ENCODE results near the gene INCA1. TPM values are rescaled to one million over a fixed set of nuclear protein-coding genes. Genes with fewer than 3 reads are reported as not detected.
A peak's percentile ranks its signal among the peaks of the same experiment; 100 is the strongest.

The INCA1 gene, protein sequence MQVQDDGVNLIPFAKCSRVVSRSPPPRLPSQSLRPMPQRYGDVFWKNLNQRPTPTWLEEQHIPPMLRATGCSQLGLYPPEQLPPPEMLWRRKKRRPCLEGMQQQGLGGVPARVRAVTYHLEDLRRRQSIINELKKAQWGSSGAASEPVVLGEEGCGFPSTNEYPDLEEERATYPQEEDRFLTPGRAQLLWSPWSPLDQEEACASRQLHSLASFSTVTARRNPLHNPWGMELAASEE
- 1 to 10 TPM; 1.6 to 4.2 TPM for total RNA-seq

DNA sequence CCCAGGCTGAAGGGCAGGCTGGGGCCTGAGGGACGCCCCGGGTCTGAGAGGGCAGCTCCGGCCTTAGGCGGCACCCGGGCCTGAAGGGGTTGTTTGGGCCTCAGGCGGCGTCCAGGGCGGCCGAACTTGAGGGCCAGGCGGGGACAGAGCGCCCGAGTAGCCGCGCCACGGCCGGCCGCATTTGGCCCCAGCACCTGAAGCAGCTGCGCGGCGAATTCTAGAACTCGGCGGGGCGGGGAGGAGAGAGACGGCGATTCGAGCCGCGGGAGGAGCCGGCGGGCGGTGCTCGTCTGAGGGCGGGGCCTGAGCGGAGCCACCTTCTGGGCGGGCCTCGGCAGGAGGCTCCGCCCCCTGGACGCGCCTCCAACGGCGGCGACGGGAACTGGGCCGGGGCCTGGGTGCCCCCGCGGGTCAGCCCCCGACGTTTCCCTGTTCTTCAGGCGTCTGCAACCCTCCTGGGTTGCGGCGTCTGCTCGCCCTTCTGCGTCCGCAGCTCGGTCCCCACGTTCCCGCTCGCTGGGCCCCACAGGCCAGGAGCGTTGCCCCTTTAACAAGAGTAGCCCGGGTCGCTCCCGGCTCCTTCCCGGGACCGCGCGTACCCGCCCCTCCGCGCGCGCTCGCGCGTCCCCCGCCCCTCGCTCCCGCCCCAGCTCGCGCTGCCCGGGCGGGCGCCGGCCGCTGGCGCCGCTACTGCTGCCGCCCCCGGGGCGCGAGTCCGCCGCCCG is at the start of gene INCA1, which contains the start of gene KIF1C:
Gene INCA1, minus strand, starts transcription at position 221 of the 725 bp plus-strand sequence. CDS start 3,085 bp downstream, outside the sequence.
Gene KIF1C, plus strand, starts transcription at position 649 of the 725 bp plus-strand sequence. CDS start 2,297 bp downstream, outside the sequence.
- Histone ChIP-seq H3K4me3 (peak within 1 kb of the TSS; percentile 99), H3K36me3 (peaks cover 10% of the 10 kb centered on the region), H3K9me3 (no peaks in the 10 kb centered on the region), H3K9ac (ENCODE audit: low read depth in 2 of 2, low read length in 2 of 2) (peak within 1 kb of the TSS; percentile 91 to 98), H3K4me1 (peaks cover 14% of the 10 kb centered on the region), H3K27ac (peak within 1 kb of the TSS; percentile 83), H3K27me3 (no peaks in the 10 kb centered on the region)
- intact Hi-C loops (cut with DNase I): loop anchor here (5.0 kb wide), 1 partner anchor 60 kb away; no protein-coding TSS in a partner anchor
- peak; percentile 95 for DNase-seq
- TF ChIP-seq, protein P1, sequence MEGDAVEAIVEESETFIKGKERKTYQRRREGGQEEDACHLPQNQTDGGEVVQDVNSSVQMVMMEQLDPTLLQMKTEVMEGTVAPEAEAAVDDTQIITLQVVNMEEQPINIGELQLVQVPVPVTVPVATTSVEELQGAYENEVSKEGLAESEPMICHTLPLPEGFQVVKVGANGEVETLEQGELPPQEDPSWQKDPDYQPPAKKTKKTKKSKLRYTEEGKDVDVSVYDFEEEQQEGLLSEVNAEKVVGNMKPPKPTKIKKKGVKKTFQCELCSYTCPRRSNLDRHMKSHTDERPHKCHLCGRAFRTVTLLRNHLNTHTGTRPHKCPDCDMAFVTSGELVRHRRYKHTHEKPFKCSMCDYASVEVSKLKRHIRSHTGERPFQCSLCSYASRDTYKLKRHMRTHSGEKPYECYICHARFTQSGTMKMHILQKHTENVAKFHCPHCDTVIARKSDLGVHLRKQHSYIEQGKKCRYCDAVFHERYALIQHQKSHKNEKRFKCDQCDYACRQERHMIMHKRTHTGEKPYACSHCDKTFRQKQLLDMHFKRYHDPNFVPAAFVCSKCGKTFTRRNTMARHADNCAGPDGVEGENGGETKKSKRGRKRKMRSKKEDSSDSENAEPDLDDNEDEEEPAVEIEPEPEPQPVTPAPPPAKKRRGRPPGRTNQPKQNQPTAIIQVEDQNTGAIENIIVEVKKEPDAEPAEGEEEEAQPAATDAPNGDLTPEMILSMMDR (IDR thresholded peaks at IDR 0.05): no peak

GRCh38 chr17:5045496-5045895 is 48.2 kb upstream of the INCA1 start:
- no peak overlapping the region for H3K4me3 ChIP-seq
- no peak for DNase-seq
- no peaks in the 10 kb centered on the region for H3K27me3 ChIP-seq
- no peaks in the 10 kb centered on the region for H3K36me3 ChIP-seq
- H3K9me3 ChIP-seq: no peaks in the 10 kb centered on the region
- H3K27ac ChIP-seq: peak overlapping the region; percentile 64
- H3K4me1 ChIP-seq: peaks cover 4% of the 10 kb centered on the region
- TF ChIP-seq, protein P1 (IDR thresholded peaks at IDR 0.05): no peak
- no peak overlapping the region for H3K9ac ChIP-seq (ENCODE audit: low read depth in 2 of 2, low read length in 2 of 2)
- intact Hi-C loops (cut with DNase I): no loop called here

- H3K4me3 ChIP-seq: no peak overlapping the region
- peak overlapping the region; percentile 64 for H3K27ac ChIP-seq
- TF ChIP-seq, protein P1 (IDR thresholded peaks at IDR 0.05): no peak
- intact Hi-C loops (cut with DNase I): no loop called here
- no peaks in the 10 kb centered on the region for H3K27me3 ChIP-seq
- H3K4me1 ChIP-seq: peaks cover 4% of the 10 kb centered on the region
- no peaks in the 10 kb centered on the region for H3K36me3 ChIP-seq
- H3K9me3 ChIP-seq: no peaks in the 10 kb centered on the region
- H3K9ac ChIP-seq (ENCODE audit: low read depth in 2 of 2, low read length in 2 of 2): no peak overlapping the region
- peak; percentile 60 for DNase-seq
Measured at GRCh38 chr17:5044630-5045029, 47.3 kb upstream of the INCA1 start.

DNA sequence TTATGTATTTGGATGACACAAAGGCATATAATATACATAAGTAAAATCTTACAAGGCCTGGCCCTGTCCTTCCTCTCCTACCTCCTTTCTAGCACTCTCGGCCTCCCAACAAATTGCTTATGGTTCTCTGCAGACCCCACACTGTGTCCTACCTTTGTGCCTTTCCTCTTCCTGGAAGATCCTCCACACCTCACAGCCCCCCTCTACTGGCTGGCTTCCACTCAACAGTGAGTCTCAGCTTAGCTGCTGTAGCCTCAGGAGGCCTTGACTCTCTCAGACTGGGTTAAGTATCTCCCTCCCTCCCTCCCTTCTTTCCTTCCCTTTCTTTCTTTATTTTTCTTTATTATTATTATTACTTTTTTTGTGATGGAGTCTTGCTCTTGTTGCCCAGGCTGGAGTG is 46.2 kb upstream of the INCA1 start:
- Histone ChIP-seq H3K9ac (ENCODE audit: low read depth in 2 of 2, low read length in 2 of 2) (no peak overlapping the region), H3K27ac (no peak overlapping the region), H3K4me3 (no peak overlapping the region), H3K9me3 (no peaks in the 10 kb centered on the region), H3K36me3 (no peaks in the 10 kb centered on the region), H3K27me3 (no peaks in the 10 kb centered on the region), H3K4me1 (peaks cover 4% of the 10 kb centered on the region)
- intact Hi-C loops (cut with DNase I): no loop called here
- DNase-seq: no peak
- TF ChIP-seq, protein P1 (IDR thresholded peaks at IDR 0.05): no peak

DNA sequence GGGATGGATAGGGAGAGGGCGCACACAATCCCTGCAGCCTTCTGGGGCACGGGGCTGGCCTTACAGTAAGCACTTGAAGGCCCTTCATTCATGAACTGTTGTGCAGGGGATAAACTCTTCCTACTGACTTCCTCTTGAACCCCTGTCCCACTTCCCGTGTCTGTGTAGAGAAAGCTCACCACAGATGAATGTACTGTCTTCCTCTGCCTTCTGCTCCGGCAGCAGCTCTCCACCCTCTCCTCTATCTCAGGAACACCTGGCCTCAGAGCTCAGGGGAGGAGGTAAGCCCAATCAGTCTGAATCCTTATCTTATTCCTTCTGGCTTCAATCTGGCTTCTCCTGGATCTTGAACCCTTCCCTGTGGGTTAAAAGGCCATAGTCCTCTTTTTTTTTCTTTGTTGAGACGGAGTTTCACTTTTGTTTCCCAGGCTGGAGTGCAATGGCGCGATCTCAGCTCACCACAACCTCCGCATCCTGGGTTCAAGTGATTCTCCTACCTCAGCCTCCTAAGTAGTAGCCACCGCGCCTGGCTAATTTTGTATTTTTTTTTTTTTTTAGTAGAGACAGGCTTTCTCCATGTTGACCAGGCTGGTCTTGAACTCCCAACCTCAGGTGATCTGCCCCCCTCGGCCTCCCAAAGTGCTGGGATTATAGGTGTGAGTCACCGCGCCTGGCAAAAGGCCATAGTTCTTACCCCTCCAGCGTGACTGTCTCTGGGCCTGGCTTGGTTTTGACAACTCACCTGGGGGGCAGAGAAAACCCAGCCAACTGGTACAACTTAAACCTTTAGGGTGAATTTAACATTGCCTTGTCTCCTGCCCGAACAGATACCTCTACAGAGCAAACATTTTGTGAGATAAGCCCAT is 45.1 kb upstream of the INCA1 start:
- Histone ChIP-seq H3K4me1 (peaks cover 4% of the 10 kb centered on the region), H3K27me3 (no peaks in the 10 kb centered on the region), H3K9ac (ENCODE audit: low read depth in 2 of 2, low read length in 2 of 2) (peak overlapping the region; percentile 4 to 66), H3K36me3 (no peaks in the 10 kb centered on the region), H3K4me3 (peak overlapping the region; percentile 3), H3K9me3 (no peaks in the 10 kb centered on the region), H3K27ac (peak overlapping the region; percentile 38)
- DNase-seq: peak; percentile 59
- TF ChIP-seq, protein P1 (IDR thresholded peaks at IDR 0.05): no peak
- intact Hi-C loops (cut with DNase I): no loop called here
